Mucosa of descending colon (tissue), 3 donors: ENCODE data around the gene ZWINT. TPM values are rescaled to one million over a fixed set of nuclear protein-coding genes. Genes with fewer than 3 reads are reported as not detected.

ENCODE experiments used
- ATAC-seq: fragments of 200-7000 bp; cut with Tn5 transposase; one replicate; pipeline ENCODE4 v1.9.1; 2020; ENCODE audit warnings: mild to moderate bottlenecking, moderate library complexity
- DNase-seq, 3 donors: peaks; one replicate each; pipeline ENCODE4 v3.0.0-alpha.2; 2020
- H3K36me3 ChIP-seq: fragments of 200-600 bp; one replicate; pipeline ENCODE4 v1.8.0; 2021; ENCODE audit warnings: low read depth, mild to moderate bottlenecking
- H3K4me1 ChIP-seq: fragments of 200-600 bp; one replicate; pipeline ENCODE4 v1.8.0; 2021; ENCODE audit warnings: low read depth, mild to moderate bottlenecking
- H3K4me3 ChIP-seq: fragments of 200-600 bp; one replicate; pipeline ENCODE4 v1.8.0; 2021; ENCODE audit warnings: mild to moderate bottlenecking
- H3K9me3 ChIP-seq: fragments of 200-600 bp; one replicate; pipeline ENCODE4 v1.8.0; 2021; ENCODE audit warnings: mild to moderate bottlenecking
- intact Hi-C, 2 donors: fragments of 100-400 bp; cut with DNase I in 1 of 2; cut with micrococcal nuclease in 1 of 2; formaldehyde crosslinking; loops; one replicate each; pipeline versions ENCODE4 v1.11.0 to v1.11.1; 2022; cut with DNase I, micrococcal nuclease
- total RNA-seq, 3 donors: library from RNA; stranded (reverse); fragmentation: NEBNext Ultra II Directional in 2 of 3; extraction: Animal tissue kit (Norgen Biotek cat#: 25700) in 2 of 3; gene quantifications; one replicate each; pipeline versions ENCODE4 v1.2.1 to v1.2.4, GENCODE V29; 2021 to 2023
- TF ChIP-seq, protein P1 (sequence below): fragments of 200-600 bp; IDR thresholded peaks from one replicate; pipeline ENCODE4 v1.8.0; 2022; ENCODE audit warnings: antibody characterized with exemption, mild to moderate bottlenecking
- donor health status: DM: no; HTN: no; CAD: no; lungs with moderate emphysema.
- donor health status: DM: no; HTN: no; CAD: no.
- donor health status: DM: no; HTN: yes; CAD: no.

Gene ZWINT
- total RNA-seq, 3 donors from 2014 or later = 5.2 to 32.5 (median 11.7) TPM

DNA sequence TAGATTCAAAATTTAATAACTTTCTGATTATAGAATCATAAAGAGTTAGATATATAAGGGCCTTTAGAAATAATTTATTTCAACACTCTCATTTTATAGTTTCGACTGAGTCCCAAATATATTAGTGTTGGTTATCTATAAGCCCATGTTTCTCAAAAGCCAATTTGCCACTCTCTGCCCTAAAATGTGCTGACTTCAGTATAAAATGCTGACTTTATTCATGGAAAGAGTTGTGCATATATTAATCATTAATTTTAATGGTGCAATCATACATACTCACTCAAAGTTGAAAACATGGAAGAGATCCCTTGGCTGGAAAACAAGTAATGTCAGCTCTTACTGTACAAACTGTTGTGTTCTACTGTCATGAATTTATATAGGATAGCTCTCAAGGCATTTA, 19.4 kb downstream of the ZWINT start:
- Histone ChIP-seq H3K36me3 (no peaks in the 10 kb centered on the region), H3K4me3 (no peak overlapping the region), H3K9me3 (peaks cover 8% of the 10 kb centered on the region), H3K4me1 (no peaks in the 10 kb centered on the region)
- TF ChIP-seq, protein P1, sequence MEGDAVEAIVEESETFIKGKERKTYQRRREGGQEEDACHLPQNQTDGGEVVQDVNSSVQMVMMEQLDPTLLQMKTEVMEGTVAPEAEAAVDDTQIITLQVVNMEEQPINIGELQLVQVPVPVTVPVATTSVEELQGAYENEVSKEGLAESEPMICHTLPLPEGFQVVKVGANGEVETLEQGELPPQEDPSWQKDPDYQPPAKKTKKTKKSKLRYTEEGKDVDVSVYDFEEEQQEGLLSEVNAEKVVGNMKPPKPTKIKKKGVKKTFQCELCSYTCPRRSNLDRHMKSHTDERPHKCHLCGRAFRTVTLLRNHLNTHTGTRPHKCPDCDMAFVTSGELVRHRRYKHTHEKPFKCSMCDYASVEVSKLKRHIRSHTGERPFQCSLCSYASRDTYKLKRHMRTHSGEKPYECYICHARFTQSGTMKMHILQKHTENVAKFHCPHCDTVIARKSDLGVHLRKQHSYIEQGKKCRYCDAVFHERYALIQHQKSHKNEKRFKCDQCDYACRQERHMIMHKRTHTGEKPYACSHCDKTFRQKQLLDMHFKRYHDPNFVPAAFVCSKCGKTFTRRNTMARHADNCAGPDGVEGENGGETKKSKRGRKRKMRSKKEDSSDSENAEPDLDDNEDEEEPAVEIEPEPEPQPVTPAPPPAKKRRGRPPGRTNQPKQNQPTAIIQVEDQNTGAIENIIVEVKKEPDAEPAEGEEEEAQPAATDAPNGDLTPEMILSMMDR = no peak
- intact Hi-C loops = no loop called here
- ATAC-seq (no peak), DNase-seq (no peak)

DNA sequence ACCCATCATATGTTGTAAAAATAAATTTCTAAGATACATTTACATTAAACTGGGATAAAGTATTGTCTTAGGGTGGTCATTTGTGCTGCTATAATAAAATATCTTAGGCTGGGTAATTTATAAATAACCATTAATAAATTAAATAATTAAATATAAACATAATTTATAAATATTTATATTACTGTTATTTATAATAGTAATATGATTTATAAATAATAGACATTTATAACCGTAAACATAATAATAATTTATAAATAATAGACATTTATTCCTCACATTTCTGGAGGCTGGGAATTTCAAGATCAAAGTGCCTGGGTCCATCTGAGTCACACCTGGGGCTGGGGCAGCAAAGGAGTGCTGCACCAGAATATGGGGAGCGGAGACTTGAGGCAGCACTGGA, 31.1 kb downstream of the ZWINT start:
- Histone ChIP-seq H3K4me3 (no peak overlapping the region), H3K4me1 (no peaks in the 10 kb centered on the region), H3K36me3 (no peaks in the 10 kb centered on the region), H3K9me3 (no peaks in the 10 kb centered on the region)
- intact Hi-C loops = no loop called here
- ATAC-seq (no peak), DNase-seq (no peak)
- TF ChIP-seq, protein P1 = no peak

DNA sequence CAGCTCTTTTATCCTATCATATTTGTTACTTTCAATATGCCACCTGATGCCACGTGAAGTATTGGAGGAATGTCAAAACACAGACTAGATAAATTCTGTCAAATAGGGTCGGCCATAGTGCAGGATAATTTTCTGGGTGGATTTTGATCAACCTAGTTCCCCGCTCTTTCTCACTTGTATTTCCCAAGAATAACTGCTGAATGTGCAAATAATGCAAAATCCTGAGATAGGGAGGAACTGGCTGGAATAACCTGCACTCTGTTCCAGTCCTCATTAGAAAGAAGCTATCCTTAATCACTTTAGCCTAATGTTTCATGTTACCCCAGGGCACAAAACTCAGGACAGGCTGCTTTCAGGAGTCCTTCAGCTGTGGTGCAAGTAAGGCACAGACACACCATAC, 33.9 kb downstream of the ZWINT start:
- Histone ChIP-seq H3K4me1 (no peaks in the 10 kb centered on the region), H3K36me3 (no peaks in the 10 kb centered on the region), H3K9me3 (no peaks in the 10 kb centered on the region), H3K4me3 (no peak overlapping the region)
- ATAC-seq (no peak), DNase-seq (no peak)
- intact Hi-C loops = no loop called here
- TF ChIP-seq, protein P1 = no peak

DNA sequence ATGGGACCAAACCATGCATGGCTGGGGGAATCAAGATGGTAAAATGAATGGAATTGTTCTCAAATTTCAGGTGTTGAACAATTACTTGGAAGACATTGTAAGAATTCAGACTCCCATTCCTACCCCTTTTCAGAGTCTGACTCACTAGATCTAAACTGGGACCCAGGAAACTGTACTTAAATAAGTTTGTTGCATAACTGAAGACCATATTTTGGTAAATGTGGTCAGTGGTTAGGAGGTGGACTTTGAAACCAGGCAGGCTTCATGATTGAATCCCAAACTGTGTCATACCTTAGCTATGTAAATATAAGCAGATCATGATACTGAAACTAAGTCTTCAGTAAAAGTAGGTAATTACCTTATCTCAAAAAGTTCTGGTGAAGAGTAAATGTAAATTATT, 41.7 kb downstream of the ZWINT start:
- DNase-seq = no peak
- ATAC-seq = no peak
- intact Hi-C loops = no loop called here
- TF ChIP-seq, protein P1 = no peak
- H3K4me3 ChIP-seq = no peak overlapping the region
- H3K4me1 ChIP-seq = no peaks in the 10 kb centered on the region
- no peaks in the 10 kb centered on the region for H3K36me3 ChIP-seq
- H3K9me3 ChIP-seq = no peaks in the 10 kb centered on the region

DNA sequence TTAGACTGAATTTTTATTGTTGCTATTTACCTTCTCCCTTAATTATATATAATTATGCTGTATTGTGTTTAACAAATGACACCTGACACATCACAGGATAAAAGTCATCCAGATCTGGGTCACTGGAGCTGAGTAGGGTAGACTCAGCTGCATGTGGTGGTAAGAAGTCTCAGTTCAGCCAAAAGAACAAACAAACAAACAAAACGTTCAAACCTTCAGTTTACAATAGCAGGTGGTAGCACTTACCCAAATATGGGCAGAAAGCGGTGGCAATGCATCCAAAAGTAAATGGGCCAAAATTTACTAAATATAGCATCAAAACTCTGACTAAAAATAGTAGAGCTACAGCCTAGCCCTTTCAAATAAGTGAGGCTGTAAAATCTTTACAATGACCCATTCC, 42.2 kb downstream of the ZWINT start:
- intact Hi-C loops = no loop called here
- no peaks in the 10 kb centered on the region for H3K36me3 ChIP-seq
- H3K4me1 ChIP-seq = no peaks in the 10 kb centered on the region
- TF ChIP-seq, protein P1 = no peak
- ATAC-seq = no peak
- no peak for DNase-seq
- H3K9me3 ChIP-seq = no peaks in the 10 kb centered on the region
- H3K4me3 ChIP-seq = no peak overlapping the region

DNA sequence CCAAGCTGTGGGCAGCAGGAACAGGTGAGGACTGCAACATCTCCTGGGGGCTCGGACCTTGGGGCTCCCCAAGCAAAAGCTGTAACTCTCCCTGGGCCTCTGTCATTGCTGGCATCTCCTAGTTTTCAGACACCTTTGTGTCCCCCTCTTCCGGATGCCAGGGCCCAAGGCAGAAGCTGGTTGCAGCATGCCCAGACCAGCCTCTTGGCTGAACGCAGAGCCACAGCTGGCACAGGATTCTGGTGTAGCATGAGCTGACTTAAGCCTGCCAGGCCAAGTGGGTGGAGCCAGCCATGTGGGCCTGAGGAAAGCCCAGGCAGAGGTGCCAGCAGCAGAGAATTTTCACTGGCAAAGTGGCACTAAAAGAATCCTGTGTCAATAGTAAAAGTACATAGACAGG, 43.5 kb downstream of the ZWINT start:
- ATAC-seq (no peak), DNase-seq (no peak)
- intact Hi-C loops = no loop called here
- H3K4me1 ChIP-seq = no peaks in the 10 kb centered on the region
- H3K9me3 ChIP-seq = no peaks in the 10 kb centered on the region
- H3K36me3 ChIP-seq = no peaks in the 10 kb centered on the region
- H3K4me3 ChIP-seq = no peak overlapping the region
- TF ChIP-seq, protein P1 = no peak
